B cell (primary cell): ENCODE data around the gene BEGAIN. TPM values are rescaled to one million over a fixed set of nuclear protein-coding genes. Genes with fewer than 3 reads are reported as not detected.

ENCODE experiments used
- ATAC-seq: fragments of 200-7000 bp; cut with Tn5 transposase; one replicate; pipeline ENCODE4 v1.10.0; 2021; ENCODE audit warnings: low read depth, mild to moderate bottlenecking, moderate number of reproducible peaks, moderate library complexity
- CTCF ChIA-PET: fragments of 350-600 bp; sonication (Branson Sonifier 250); formaldehyde crosslinking; loops from one replicate; lab custom pipeline; 2021; ENCODE audit warnings: antibody characterized with exemption, inconsistent platforms; lab: Charles Lee
- POLR2A ChIA-PET: fragments of 350-600 bp; sonication (Branson Sonifier 250); formaldehyde crosslinking; loops from one replicate; lab custom pipeline; 2021; ENCODE audit warnings: antibody characterized with exemption; lab: Charles Lee
- DNase-seq: peaks from one replicate; pipeline ENCODE4 v3.0.0; 2013
- H2AFZ ChIP-seq: 2 replicates; pipeline ENCODE4 v1.6.1; 2012; ENCODE audit warnings: mild to moderate bottlenecking, low read depth, low read length; ENCODE audit not compliant: insufficient read depth, poor library complexity, severe bottlenecking
- H3K27ac ChIP-seq, 2 donors: 1 replicate in 1 of 2; 2 replicates in 1 of 2; pipeline ENCODE4 v1.5.1; 2012 to 2013; ENCODE audit warnings: low read length in 2 of 2, mild to moderate bottlenecking in 2 of 2, moderate library complexity in 1 of 2
- H3K27me3 ChIP-seq, 4 experiments: fragments of 200-600 bp in 1 of 4; sonication (generic) in 1 of 4; replicated peaks in 1 of 4; 1 replicate in 2 of 4; 2 replicates in 2 of 4; pipeline versions ENCODE4 v1.6.1 to v1.7.0; 2013 to 2016; ENCODE audit warnings: low read length in 3 of 4, mild to moderate bottlenecking in 2 of 4, mixed read lengths in 1 of 4, moderate library complexity in 1 of 4; ENCODE audit not compliant: insufficient read depth in 4 of 4, control insufficient read depth in 3 of 4; ENCODE audit errors: control extremely low read depth in 1 of 4
- H3K36me3 ChIP-seq, 2 experiments: replicated peaks in 1 of 2; 1 replicate in 1 of 2; 2 replicates in 1 of 2; pipeline versions ENCODE4 v1.6.1 to v1.7.1; 2013; ENCODE audit warnings: low read length in 1 of 2; ENCODE audit not compliant: insufficient read depth in 2 of 2, control insufficient read depth in 1 of 2; ENCODE audit errors: control extremely low read depth in 1 of 2, extremely low read depth in 1 of 2
- H3K4me1 ChIP-seq, 2 donors: fragments of 200-600 bp in 1 of 2; sonication (generic) in 1 of 2; 1 replicate in 1 of 2; 2 replicates in 1 of 2; pipeline versions ENCODE4 v1.5.1 to v1.6.1; 2013 to 2017; ENCODE audit warnings: low read length in 2 of 2; ENCODE audit not compliant: control insufficient read depth in 2 of 2, insufficient read depth in 2 of 2
- H3K4me2 ChIP-seq: replicated peaks from 2 replicates; pipeline ENCODE3; 2012; ENCODE audit warnings: mild to moderate bottlenecking, low read depth, low read length; ENCODE audit not compliant: poor library complexity, severe bottlenecking
- H3K4me3 ChIP-seq, 5 experiments: fragments of 200-600 bp in 1 of 5; sonication (generic) in 1 of 5; 1 replicate in 3 of 5; 2 replicates in 2 of 5; pipeline versions ENCODE4 v1.5.1 to v1.7.0; 2011 to 2016; ENCODE audit warnings: low read length in 4 of 5, mild to moderate bottlenecking in 4 of 5, low read depth in 2 of 5, control low read depth in 1 of 5, moderate library complexity in 1 of 5; ENCODE audit not compliant: insufficient read depth in 1 of 5; ENCODE audit errors: control extremely low read depth in 1 of 5, extremely low read depth in 1 of 5
- H3K79me2 ChIP-seq: fragments of 200-600 bp; sonication (generic); one replicate; pipeline ENCODE4 v1.6.0; 2016; ENCODE audit warnings: low read length; ENCODE audit not compliant: control insufficient read depth, insufficient read depth
- H3K9ac ChIP-seq: fragments of 200-600 bp; sonication (generic); 2 replicates; pipeline ENCODE4 v1.6.1; 2017; ENCODE audit warnings: mild to moderate bottlenecking, low read length, moderate library complexity
- H3K9me3 ChIP-seq, 3 donors: one replicate each; pipeline versions ENCODE4 v1.6.1 to v1.7.1; 2013; ENCODE audit warnings: low read length in 2 of 3; ENCODE audit not compliant: control insufficient read depth in 2 of 3, insufficient read depth in 1 of 3; ENCODE audit errors: control extremely low read depth in 1 of 3
- H4K20me1 ChIP-seq: 2 replicates; pipeline ENCODE4 v1.6.0; 2012; ENCODE audit warnings: mild to moderate bottlenecking, low read length; ENCODE audit not compliant: insufficient read depth, control insufficient read depth, poor library complexity, severe bottlenecking
- H3K27ac Mint-ChIP-seq: one replicate; pipeline ENCODE4 v1.8.0; 2021; ENCODE audit warnings: mixed read lengths
- H3K27me3 Mint-ChIP-seq: one replicate; pipeline ENCODE4 v1.8.0; 2021; ENCODE audit warnings: mixed read lengths
- H3K4me1 Mint-ChIP-seq: one replicate; pipeline ENCODE4 v1.8.0; 2021; ENCODE audit warnings: mixed read lengths
- H3K4me3 Mint-ChIP-seq: one replicate; pipeline ENCODE4 v1.8.0; 2021; ENCODE audit warnings: mixed read lengths
- H3K9me3 Mint-ChIP-seq: one replicate; pipeline ENCODE4 v1.8.0; 2022; ENCODE audit warnings: mixed read lengths; ENCODE audit not compliant: insufficient read depth
- EZH2 ChIP-seq: IDR thresholded peaks from 2 replicates; pipeline ENCODE4 v1.6.1; 2012; ENCODE audit warnings: borderline replicate concordance, low read depth, mild to moderate bottlenecking, moderate library complexity, low read length; ENCODE audit not compliant: insufficient read depth, poor library complexity, severe bottlenecking
- WGBS: methylation state at CpG from one replicate; pipeline ENCODE4 v1.1.5; 2013; ENCODE audit warnings: missing lambda C conversion rate; ENCODE audit not compliant: insufficient coverage; 5-methylcytosine and 5-hydroxymethylcytosine counted together
- intact Hi-C: fragments of 100-400 bp; cut with micrococcal nuclease; formaldehyde crosslinking; loops from one replicate; pipeline ENCODE4 v1.10.0; 2022
- polyA plus RNA-seq: library from polyadenylated mRNA; depleted of rRNA; stranded (reverse); fragments of >200 nt; gene quantifications from 2 replicates; pipeline ENCODE4 v1.2.3, GENCODE V29; 2012
- total RNA-seq, 2 donors: library from RNA; stranded (reverse); fragments of 120-200 nt in 1 of 2; gene quantifications; 1 replicate in 1 of 2; 2 replicates in 1 of 2; pipeline versions ENCODE4 v1.2.3 to v1.2.4, GENCODE V29; 2013 to 2022
- TF ChIP-seq, protein P1 (sequence below): fragments of 200-600 bp; IDR thresholded peaks from one replicate; pipeline ENCODE4 v1.8.0; 2022; ENCODE audit warnings: antibody characterized with exemption, mild to moderate bottlenecking

Gene BEGAIN
- total and polyA plus RNA-seq, 2 donors (not counting 1 experiment from before 2014, with no cell fraction given), result 4.9 TPM; not detected in 1

- POLR2A ChIA-PET, result no interaction called here
- 90% methylated on average over 15 of the region's 16 CpGs for WGBS
- H3K36me3 ChIP-seq, result no peaks in the 10 kb centered on the region
These were observed 51.7 kb downstream of the BEGAIN start for GRCh38 chr14:100535287-100536120.

More at GRCh38 chr14:100535287-100536120, 51.7 kb downstream of the BEGAIN start:
- DNase-seq, result no peak
- H2AFZ ChIP-seq, result no peak overlapping the region
- CTCF ChIA-PET, result no interaction called here
- Mint-ChIP-seq H3K4me3 (no peak overlapping the region), H3K9me3 (no peaks in the 10 kb centered on the region), H3K27me3 (no peaks in the 10 kb centered on the region), H3K4me1 (no peaks in the 10 kb centered on the region), H3K27ac (no peak overlapping the region)
- TF ChIP-seq EZH2, result no peak
- TF ChIP-seq, protein P1, sequence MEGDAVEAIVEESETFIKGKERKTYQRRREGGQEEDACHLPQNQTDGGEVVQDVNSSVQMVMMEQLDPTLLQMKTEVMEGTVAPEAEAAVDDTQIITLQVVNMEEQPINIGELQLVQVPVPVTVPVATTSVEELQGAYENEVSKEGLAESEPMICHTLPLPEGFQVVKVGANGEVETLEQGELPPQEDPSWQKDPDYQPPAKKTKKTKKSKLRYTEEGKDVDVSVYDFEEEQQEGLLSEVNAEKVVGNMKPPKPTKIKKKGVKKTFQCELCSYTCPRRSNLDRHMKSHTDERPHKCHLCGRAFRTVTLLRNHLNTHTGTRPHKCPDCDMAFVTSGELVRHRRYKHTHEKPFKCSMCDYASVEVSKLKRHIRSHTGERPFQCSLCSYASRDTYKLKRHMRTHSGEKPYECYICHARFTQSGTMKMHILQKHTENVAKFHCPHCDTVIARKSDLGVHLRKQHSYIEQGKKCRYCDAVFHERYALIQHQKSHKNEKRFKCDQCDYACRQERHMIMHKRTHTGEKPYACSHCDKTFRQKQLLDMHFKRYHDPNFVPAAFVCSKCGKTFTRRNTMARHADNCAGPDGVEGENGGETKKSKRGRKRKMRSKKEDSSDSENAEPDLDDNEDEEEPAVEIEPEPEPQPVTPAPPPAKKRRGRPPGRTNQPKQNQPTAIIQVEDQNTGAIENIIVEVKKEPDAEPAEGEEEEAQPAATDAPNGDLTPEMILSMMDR, result no peak
- no peaks in the 10 kb centered on the region for H3K79me2 ChIP-seq
- peaks cover 0 to 4% (median 0%) of the 10 kb centered on the region in 3 donors for H3K9me3 ChIP-seq
- H3K4me2 ChIP-seq, result no peak overlapping the region
- H4K20me1 ChIP-seq, result no peaks in the 10 kb centered on the region
- H3K27me3 ChIP-seq, result no peaks in the 10 kb centered on the region
- no peaks in the 10 kb centered on the region for H3K4me1 ChIP-seq
- intact Hi-C loops, result no loop called here
- H3K27ac ChIP-seq, result no peak overlapping the region
- no peak for ATAC-seq
- no peak overlapping the region for H3K9ac ChIP-seq
- no peak overlapping the region for H3K4me3 ChIP-seq
